Testis (tissue), 2 donors: ENCODE results near the gene CES5A.

ENCODE experiments used
- POLR2A ChIP-seq: fragments of 450-650 bp; IDR thresholded peaks from one replicate; pipeline ENCODE4 v1.6.1; 2017; ENCODE audit warnings: antibody characterized with exemption, mild to moderate bottlenecking, moderate library complexity
- TF ChIP-seq, protein P1 (sequence below), 3 experiments: fragments of 450-650 bp in 2 of 3; fragments of 200-600 bp in 1 of 3; sonication (generic) in 1 of 3; IDR thresholded peaks; one replicate each; pipeline ENCODE4 v1.5.1; 2016 to 2019; ENCODE audit warnings: antibody characterized with exemption in 3 of 3, mild to moderate bottlenecking in 2 of 3, moderate library complexity in 1 of 3

DNA sequence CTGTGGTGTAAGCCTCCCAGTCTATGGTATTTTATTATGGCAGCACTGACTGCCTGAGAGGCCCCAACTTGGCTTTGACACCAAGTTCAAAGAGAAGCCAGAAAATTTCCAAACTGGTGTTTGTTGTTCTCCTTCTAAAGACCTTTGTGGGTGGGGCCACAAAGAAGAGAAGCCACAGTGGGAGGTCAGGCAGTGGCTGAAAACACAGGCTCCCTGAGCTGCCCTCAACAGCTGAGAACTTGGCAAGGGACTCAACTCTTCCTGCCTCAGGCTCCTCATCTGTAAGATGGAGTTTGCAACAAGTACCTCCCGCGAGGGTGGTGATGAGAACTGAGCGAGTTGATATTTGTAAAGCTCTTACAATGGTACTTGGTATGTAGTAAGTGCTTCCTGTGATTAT lies 18.2 kb downstream of the CES5A start:
- TF ChIP-seq, protein P1, sequence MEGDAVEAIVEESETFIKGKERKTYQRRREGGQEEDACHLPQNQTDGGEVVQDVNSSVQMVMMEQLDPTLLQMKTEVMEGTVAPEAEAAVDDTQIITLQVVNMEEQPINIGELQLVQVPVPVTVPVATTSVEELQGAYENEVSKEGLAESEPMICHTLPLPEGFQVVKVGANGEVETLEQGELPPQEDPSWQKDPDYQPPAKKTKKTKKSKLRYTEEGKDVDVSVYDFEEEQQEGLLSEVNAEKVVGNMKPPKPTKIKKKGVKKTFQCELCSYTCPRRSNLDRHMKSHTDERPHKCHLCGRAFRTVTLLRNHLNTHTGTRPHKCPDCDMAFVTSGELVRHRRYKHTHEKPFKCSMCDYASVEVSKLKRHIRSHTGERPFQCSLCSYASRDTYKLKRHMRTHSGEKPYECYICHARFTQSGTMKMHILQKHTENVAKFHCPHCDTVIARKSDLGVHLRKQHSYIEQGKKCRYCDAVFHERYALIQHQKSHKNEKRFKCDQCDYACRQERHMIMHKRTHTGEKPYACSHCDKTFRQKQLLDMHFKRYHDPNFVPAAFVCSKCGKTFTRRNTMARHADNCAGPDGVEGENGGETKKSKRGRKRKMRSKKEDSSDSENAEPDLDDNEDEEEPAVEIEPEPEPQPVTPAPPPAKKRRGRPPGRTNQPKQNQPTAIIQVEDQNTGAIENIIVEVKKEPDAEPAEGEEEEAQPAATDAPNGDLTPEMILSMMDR (IDR thresholded peaks at IDR 0.05): no peak
- no peak for TF ChIP-seq POLR2A
